ENCODE results near the gene GPRC5D.

The GPRC5D gene

GRCh38 chr12:12979126-12979525 is 27.2 kb upstream of the GPRC5D start:
- DNase-seq, result no peak

DNA sequence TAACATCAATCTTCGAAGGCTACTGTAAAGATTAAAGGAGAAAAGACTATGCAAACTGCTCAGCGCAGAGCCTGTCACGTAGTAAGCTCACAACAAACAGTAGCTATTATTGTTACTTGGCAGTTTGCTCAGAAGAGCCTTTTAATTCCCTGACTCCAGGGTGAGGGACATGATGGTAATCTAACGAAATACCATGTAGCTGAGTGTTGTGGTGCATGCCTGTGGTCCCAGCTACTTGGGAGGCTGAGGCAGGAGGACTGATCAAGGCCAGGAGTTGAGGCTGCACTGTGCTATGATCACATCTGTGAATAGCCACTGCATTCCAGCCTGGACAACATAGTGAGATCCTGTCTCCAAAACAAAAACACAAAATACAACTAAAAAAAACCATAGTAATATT is 25.3 kb upstream of the GPRC5D start:
- DNase-seq, result no peak

DNA sequence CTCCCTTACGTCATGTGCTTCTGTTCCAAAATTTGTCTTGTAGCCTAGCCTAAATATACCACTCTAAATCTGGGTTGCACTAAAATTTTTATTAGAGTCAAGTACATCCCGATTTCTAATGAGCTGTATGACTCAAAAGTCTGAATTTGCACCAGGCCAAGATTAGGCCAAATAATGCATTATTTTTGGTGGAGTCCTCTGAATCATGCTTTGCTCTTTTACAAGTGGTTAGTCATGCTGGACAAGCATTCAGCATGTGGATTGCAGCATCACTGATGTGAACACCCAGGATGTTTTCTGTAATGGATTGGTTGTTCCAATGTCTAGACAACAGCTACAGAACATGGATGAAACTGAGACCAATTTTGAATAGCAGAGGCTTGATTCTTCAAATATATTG is 24.4 kb upstream of the GPRC5D start:
- no peak for DNase-seq

DNA sequence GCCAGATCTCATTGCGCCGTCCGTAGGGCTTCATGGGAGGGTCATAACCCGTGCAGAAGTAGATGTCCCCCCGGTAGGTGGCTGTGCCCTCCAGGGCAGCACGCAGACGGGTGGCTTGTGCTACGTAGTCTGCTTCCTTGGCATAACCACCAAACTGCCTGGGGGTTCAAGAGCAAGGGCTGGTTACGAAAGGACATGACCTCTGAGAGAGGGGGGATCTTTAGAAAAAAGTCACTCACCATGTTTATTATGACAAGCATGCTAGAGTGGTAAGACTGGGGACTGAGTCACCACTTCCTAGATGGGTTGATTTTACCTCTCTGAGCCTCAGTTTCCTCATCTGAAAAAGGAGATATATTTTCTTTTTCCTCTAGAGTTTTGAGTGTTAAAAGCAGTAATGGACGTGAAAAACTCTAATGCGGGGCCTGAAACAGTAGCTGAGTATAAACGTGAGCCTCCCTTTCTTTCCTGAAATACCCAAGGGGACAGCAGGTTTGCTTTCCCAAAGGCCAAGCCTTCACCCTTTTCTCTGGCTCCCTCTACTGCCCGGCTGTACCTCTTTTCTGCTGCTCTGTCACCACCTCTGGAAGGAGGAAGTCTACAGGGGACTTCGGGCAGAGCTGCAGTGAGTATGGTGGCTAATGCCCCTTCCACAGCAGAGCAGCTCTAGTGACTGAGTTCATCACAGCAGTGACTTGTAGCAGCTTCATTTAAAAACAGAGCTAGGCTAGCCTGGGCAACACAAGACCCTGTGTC is 23.5 kb upstream of the GPRC5D start:
- DNase-seq, result no peak

- no peak for DNase-seq
These were observed 22.2 kb upstream of the GPRC5D start for GRCh38 chr12:12974211-12974610.

DNA sequence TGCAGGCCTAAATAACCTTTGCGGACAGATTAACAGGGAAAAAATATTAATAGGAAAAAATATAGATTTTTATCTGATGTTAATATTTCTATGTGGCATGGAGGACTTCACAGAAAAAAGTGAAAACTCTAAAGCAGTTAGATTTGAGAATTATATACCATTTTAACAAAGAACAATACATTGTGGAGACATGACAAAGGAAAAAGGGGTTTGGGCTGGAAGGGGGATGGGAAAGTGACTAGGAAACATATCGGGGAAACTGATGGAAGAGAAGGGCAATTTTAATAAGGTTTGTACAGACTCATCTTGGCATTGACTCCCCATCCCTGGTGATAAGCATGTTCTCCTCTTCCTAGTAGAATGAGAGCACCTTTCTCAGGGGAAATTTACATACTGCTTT is 21.0 kb upstream of the GPRC5D start:
- DNase-seq, result no peak

GRCh38 chr12:12965836-12966235 is 13.9 kb upstream of the GPRC5D start:
- DNase-seq, result no peak

DNA sequence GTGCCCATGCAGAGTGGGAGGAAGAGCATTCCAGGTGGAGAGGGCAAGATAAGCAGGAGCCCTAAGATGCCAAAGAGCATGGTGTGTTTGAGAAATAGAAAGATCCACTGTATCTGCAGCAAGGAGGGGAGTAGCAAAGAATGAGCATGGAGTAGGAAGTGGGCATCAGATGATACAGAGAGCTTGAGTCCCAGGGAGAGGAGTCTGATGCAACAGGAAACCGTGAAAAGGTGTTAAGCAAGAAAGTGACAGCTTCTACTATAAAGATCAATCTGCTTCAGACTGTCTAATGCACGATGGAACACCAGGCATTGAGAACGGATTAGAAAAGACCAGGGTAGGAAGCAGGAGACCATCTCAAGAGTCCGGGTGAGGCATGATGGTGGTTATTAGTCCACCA is 12.3 kb upstream of the GPRC5D start:
- DNase-seq, result no peak

DNA sequence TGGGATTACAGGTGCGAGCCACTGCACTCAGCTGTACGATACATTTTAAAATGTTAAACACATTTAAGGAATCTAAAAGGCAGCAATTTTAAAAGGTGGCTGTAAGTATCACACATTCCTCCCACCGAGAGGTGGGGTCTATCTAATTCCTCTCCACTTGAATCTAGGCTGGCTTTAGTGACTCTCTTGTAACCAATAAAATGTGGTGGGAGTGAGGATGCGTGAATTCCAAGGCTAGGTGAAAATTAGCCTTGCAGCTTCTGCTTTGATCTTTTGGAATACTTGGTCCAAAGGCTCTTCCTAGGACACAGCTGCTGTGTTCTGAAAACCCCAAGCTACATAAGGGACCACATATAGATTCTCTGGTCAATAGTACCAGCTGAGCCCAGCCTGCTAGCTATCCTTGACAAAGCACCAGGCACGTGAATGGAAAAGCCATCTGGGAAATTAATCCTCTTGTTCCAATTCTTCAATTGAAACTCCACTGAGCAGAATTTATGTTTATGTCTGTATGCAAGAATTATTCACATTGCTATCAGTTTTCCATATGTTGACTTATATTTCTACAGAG is 8.8 kb upstream of the GPRC5D start:
- no peak for DNase-seq

GRCh38 chr12:12958886-12959285 is 6.9 kb upstream of the GPRC5D start:
- DNase-seq, result no peak

DNA sequence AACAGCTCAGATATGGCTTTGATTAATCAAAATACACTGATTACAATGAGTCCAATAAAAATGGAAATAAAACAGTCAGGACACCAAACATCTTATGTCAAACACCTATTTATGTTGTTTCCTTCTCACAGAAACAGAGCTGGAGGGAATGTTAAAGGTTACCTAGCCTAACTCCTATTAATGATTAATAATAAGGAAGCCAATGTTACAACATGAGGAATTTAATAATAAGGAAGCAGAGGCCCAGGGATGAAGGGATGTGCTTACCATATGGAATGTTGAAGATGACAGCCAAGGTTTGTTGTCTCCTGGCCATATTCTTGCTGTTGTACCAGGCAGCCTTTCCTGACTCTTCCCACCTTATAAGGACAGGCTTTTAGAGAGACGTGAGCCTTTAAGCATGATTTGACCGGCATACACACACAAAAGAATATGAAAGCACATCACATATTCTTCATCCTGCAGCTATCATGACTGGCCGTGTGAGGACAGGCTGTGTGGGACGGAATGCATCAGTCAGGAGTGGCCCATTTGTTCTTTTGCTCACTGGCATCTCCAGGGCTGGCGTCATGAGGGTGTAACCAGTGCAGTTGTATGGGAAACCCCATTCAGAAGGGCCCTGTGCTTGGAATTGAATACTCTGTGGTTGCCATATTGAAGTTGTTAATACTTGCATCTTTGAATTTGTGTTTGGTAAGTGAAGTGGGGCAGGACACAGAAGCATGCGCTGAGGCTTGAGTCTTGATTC is 3.1 kb upstream of the GPRC5D start:
- no peak for DNase-seq

DNA sequence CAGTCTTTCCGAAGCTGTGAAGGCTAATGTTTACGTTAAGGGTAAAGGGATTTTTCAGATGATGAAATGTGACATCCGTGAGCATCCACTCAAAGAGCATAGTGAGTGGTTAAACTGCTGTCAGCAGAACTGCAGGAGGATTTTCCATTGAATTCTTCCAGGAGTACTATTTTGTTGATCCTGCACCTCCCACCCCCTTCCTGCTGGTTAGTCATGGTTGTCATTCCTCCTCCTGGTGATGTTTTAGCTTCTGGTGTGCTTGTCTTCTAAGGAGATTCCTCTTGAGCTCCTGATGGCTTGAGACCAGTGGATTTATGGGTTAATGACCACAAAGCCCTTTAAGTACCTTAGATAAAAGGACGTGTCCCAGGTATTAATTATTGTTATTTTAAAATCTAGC is 2.4 kb upstream of the GPRC5D start:
- no peak for DNase-seq

- no peak for DNase-seq
These were observed 466 bp downstream of the GPRC5D start for GRCh38 chr12:12951504-12951903.

DNA sequence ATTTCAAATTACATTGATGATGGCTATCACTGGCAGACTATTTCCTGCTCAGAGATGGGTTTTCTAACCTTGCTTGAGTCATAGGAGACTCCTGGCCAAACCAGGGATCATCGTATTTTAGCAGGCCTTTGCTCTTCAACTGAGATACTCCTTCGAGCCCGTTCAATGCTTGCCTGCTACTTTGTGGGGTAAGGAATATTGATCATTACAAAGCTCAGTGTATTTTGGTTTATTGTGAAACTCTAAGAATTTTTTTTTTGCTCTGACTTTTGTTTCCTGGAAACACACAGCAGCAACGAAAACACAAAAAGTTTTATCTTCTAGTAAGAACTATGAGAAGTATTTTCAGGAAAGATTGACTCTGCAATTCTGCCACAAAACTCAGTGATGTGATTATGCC is 4.1 kb downstream of the GPRC5D start:
- no peak for DNase-seq

DNA sequence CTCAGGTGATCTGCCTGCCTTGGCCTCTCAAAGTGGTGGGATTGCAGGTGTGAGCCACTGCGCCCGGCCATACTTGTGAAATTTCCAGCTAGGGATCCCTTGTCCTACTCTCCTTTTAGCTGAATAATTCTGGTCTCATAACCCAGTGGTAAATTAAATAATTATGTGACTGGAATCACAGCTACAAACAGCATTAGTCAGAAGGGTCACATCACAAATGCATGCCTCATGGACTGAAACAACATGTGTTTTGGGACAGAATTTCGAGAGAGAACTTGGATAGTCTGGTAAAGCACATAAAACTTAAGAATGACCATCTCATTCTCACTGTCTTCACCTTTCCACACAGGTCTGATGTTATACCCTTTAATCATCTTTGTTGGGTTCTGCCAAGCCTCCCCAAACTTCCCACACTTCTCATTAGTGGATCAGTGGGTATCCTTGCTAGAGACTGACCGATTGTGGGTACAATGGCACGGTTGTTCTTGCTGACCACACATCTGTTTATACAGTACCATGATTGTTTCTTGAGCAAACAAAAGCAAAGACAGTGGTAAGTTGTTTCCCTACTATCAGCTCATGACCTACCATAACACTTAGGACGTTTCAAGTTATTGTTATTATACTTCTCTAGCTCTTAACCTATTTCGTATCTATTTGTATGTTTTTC is 5.1 kb downstream of the GPRC5D start:
- no peak for DNase-seq

DNA sequence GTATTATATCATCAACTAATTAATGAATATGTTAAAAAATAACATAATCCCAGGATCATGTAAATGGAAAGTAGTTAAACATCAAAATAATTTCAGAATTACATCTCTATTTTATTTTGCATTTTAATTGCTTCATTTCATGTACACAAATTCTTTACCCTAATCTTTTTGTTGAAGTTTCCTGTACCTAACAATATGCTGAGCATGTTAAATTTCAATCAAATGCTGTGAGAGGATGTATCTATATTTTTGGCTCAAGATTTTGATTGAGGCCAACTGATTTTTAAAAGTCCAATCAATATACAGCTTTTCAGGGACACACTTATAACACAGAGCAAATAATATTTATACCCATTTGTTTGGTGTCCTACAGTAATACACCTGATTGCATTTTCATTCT is 6.4 kb downstream of the GPRC5D start:
- no peak for DNase-seq

DNA sequence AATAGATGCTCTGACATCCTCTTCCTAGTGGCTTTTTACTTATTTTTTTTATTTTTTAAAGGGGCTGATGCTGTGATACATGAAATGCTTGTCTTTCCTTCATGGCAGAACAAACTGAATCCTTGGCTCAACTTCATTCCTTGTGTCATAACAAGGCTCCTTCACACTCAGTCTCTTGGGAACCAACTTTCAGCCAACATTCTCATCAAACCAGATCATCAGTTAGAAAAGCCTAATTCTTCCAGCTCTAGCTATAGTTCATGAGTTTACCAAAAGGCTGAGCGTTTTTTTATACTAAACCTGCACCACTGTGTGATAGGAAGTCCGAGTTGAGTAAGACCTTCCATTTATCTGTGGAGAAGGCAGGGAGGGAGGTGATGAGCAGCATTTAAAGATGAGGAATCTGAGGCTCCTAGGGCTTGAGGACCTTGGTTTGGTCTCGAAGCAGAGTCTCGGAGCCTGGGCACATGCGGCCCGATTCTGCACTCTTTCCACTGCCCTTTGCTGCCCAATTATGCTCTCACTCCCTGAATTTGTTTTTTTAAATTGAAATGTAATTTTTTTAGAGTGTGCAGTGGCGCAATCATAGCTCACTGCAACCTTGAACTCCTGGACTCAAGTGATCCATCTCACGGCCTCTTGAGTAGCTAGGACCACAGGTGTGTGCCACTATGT is 8.2 kb downstream of the GPRC5D start:
- DNase-seq, result no peak

DNA sequence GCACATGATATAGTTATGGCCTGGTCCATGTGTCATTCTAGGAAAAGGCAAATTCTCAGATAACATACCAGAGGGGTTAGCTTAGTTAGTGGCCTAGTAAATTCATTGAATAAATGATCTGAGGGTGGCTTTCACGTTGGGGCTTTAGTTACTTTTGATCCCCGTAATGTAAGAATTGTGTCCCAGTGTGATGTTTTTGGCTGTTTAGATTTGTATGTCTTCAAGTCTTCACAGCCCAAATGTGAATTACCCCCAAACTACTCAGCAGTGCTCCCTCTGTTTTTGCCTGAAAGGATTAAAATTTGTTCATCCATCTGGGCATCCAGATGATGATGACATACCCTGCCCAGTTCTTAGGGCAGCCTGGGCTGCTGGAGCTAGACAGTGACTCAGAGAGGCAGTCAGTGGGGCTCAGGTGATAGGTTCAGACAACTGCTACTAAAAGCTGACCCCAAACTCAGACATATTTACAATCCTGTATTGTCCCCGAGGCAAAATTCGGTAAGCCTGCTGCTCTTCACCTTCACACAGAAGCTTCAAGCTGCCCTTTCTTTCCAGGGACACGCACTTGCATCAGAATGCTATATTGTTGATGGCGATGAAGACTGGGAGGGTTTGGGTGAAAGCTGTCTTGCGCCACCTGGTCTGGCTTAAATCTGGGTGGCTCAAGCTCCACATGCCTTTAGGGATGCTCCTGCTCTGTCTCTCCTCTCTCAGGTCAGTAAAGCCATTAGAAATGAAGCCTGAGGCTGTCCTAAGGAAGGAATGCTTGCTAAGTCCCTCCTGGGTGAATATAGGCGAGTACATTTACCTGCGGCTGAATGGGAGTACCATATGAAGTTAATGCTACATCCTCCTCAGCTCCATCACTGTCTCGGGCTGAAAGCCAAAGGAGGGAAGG is 10.3 kb downstream of the GPRC5D start:
- DNase-seq, result no peak

DNA sequence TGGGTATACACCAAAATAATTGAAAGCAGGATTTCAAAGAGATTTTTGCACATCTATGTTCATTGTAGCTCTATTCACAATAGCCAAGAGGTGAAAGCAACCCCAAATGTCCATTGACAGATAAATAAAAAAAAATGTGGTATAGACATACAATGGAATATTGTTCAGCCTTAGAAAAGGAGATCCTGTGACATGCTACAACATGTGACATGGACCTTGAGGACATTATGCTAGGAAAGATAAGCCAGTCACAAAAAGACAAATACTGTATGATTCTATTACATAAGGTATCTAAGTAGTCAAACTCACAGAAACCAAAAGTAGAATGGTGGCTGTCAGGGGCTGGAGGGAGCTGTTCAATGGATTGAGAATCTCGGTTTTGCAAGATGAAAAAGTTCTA is 12.1 kb downstream of the GPRC5D start:
- DNase-seq, result no peak

DNA sequence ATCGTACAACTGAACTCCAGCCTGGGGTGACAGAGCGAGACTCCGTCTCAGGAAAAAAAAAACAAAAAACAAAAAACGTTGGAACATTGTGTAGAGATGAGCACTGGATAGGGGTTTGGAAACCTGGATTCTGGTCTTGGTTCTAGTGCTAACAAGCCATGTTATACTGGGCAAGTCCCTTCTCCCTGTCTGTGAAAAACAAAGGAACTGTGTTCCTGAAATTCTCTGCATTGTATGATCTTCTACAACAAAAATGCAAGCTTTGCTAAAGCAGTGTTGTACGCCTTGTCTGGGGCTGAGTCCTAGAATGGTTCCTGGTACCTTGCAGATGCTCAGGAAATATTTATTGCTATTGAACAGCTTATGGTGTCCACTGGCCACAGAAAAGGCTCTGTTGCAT is 13.4 kb downstream of the GPRC5D start:
- no peak for DNase-seq

GRCh38 chr12:12936983-12937491 is 14.9 kb downstream of the GPRC5D start:
- DNase-seq, result no peak

GRCh38 chr12:12934556-12934955 is 17.4 kb downstream of the GPRC5D start:
- DNase-seq, result no peak

Data from CD4-positive, alpha-beta T cell treated with Interleukin-17A for 4 hours (primary cell).